GM04503 (cell line): Measurements from ENCODE around the gene GREB1.
"Not testable (repeated sequence)": the region's sequence is repeated elsewhere in the genome, so short reads cannot be mapped to it uniquely, and the experiment has no call there.

Source experiments
- DNase-seq: peaks from one replicate; pipeline ENCODE4 v3.0.0-alpha.2; 2012; ENCODE audit warnings: low read depth

GREB1 gene

DNA sequence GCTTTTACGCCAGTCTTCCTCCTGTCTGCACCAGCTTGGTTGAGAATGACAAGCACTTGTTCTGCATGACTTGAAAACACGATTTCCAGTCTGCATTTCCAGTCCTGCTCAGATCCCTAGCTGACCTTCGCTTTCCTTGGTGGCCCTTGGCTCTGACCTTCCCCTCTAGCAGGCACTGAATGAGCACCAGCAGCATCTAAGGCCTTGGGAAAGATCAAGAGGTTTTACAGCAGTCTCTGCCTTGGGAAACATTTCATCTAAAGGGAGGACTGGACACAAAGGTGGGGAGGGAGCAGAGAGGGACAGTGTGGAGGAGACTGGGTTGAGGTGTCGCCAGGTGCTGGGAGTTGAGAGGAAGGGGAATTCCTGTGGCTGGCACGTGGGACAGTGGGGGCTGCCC lies 105.7 kb downstream of the GREB1 start:
- DNase-seq: no peak

DNA sequence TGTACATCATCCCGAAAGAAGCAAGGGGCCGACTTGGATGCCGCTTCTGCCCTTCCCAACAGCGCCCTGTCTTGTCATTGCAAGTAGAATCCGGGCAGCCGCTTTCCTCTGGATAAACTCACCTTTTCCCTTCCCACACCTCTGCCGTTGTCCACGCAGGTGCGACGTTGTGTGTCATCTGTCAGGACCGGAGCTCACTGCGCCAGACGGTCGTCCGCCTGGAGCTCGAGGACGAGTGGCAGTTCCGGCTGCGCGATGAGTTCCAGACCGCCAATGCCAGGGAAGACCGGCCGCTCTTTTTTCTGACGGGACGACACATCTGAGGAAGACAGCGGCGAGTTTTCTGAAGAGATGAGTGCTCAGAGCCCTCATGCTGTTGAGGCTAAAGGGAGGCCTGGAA lies 106.3 kb downstream of the GREB1 start:
- no peak for DNase-seq

GRCh38 chr2:11642972-11643371 lies 109.1 kb downstream of the GREB1 start:
- DNase-seq: no peak

DNA sequence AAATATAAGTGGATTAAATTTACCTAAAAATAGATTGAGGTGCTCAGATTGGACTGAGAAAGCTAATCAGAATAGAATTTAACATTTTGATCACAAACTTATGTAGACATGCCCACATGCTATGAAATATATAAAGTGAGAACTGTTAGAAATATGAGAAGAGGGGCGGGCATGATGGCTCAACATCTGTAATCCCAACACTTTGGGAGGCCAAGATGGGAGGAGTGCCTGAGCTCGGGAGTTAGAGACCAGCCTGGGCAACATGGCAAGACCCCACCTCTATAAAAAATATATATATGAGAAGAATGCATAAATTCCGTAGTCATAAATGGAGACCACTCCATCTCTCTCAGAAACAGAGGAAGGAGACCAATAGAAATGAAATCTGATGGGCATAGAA lies 110.4 kb downstream of the GREB1 start:
- no peak for DNase-seq

DNA sequence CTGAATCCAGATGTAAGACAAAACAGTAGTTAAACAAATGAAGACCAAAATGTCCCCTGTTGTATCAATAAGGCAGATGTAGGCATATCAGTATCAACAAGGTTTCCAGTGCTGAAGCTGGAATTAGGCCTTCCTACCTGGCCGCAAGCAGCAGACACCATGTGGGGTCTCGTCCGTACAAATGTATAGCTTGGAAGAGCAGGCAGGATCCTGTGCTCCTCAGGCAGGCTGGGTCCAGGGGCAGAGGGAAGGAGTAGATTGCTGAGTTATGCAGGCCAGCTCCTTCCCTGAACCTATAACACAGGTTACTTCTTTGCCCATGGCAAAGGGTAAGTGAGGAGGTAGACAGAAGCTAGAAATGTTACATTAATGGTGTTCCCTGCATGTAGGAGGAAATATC lies 112.7 kb downstream of the GREB1 start:
- no peak for DNase-seq

- no peak for DNase-seq
These were observed 114.2 kb downstream of the GREB1 start for GRCh38 chr2:11647834-11648600.

DNA sequence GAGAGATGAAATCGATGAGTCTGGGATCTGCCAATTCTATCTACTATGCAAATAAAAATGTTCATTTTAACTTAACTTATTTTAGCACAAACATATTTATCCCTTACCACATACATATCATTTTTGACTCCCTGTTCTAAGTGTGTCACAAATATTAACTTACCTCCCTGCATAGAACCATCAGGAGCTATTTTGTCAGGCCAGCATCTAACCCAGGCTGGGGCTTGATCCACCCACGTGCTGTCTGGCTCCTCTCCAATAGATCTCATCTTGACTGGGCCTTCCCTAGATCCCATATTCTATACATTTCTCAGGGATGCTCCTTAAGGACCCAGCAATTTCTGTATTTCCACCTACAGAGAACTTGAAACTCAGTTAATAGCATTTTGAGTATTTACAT lies 115.2 kb downstream of the GREB1 start:
- DNase-seq: no peak

DNA sequence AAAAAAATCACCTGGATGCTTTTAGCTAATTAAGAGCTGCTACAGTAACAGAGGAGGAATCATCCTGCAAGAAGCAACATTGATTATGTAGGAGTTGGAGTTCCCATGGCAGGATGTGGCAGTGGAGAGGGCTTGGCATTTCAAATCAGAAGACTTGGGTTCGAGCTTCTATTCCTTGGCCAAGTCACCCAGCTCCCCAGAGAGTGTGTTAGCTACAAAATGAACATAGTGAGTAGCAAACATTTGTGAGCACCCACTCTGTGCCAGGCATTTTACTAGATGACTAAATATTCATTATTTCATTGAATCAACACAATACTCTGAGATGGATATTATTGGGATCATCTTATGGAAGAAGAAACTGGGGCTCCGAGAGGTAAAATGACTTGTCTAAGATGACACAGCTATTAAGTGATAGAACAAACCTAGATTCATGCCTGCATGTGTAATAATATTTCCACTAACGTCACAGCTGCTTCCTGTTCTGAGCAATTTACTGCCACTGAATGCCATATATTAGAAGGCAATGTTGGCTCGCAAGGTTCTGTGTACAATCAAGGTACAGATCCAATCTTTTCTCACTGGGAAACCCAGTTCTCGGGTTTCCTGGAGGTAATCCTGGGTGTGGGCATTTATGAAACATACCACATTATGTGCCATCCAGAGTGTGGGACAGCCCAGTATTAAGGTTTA lies 118.2 kb downstream of the GREB1 start:
- no peak for DNase-seq

DNA sequence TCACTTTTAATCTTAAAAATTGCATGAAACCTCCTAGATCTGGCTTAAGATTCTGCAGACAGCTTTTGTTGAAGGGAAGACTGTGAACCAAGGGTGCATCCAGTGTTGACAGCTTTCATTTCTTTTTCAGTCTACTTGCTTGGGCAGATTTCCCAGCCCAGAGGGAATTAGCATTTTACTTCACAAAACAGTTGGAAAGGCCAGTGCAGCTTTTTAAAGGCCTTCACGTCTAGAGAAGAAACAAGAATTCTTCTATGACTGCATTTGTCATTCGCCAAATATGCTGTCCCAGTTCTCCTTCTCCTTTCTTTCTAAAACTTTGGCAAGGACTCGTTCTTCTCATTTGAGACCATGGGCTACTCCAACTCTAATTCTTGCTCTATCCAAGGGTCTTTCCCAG lies 118.7 kb downstream of the GREB1 start:
- DNase-seq: peak; percentile 12

DNA sequence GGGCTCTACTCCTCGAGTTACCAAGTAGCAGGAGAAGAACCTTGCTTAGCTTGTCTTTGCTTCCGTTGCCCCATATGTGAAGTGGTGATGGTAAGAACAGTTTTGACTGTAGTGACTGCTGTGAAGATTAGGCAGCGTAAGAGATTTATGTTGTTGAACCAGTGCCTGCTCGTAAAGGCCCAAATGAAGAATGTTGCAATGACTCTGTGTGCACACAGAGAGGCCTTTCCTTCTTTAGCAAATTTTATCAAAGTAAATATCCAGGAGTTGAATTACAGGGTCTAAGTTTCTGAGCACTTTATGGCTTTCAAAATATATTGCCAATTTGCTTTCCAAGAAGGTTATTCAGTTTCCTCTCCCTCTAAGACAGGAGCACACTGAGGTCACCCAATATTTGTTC lies 121.7 kb downstream of the GREB1 start:
- no peak for DNase-seq

DNA sequence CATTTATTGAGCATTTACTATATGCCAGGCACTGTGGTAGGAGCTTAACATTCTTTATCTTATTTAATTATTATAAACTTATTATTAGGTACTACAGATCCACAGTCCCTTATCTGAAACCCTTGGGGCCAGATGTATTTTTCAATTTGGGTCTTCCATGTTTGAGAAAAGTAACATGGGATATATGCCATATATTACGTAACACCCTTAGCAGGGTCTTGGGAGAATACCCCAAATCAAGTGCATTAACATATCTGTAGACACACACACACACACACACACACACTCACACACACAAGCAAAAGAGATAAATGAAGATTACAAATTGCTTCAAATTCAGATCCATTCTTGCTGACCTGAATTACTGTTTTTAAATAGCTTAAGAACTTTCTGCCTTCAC lies 122.4 kb downstream of the GREB1 start:
- no peak for DNase-seq

- DNase-seq: no peak
These were observed 122.8 kb downstream of the GREB1 start for GRCh38 chr2:11656671-11657101.

GRCh38 chr2:11657195-11657594 lies 123.3 kb downstream of the GREB1 start:
- DNase-seq: no peak

DNA sequence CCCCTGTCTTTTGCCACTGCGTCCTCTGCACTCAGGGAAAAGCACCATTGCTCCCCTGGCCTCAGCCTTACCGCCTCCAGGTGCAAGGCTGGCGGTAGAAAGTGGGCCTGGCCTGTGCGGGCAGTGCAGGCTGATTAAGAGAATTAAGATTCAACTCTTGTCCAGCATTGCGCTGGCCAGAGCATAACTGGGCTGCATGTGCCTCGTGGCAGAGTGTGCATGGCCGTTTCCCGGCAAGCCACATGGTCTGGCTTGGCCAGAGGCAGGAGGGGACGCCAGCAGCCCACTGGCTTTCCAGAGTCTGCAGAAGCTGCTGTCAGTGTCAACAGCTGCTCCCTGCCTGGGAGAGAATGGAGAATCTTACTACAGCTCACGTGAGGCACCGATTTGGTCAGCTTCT lies 123.8 kb downstream of the GREB1 start:
- no peak for DNase-seq

- DNase-seq: no peak
These were observed 124.6 kb downstream of the GREB1 start for GRCh38 chr2:11658208-11659114.

- no peak for DNase-seq
These were observed 125.2 kb downstream of the GREB1 start for GRCh38 chr2:11659115-11659475.

DNA sequence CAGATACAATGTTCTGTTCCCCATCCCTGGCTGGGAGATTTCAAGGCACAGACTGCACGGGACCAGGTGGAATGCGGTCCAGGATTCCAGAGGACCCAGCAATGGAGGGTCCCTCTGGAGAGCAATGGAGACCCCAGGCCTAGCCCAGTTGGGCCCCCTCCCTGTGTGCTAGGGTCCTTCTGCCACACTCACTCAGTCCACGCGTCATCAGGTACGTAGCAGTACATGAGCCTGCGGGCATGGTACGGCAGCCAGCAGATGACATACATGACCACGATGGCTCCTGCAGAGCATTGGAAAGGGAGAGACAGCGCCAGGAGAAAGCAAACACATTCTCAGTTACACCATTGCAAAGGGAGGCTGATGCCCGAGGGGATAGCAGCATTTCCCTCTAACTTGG lies 126.0 kb downstream of the GREB1 start:
- DNase-seq: no peak

DNA sequence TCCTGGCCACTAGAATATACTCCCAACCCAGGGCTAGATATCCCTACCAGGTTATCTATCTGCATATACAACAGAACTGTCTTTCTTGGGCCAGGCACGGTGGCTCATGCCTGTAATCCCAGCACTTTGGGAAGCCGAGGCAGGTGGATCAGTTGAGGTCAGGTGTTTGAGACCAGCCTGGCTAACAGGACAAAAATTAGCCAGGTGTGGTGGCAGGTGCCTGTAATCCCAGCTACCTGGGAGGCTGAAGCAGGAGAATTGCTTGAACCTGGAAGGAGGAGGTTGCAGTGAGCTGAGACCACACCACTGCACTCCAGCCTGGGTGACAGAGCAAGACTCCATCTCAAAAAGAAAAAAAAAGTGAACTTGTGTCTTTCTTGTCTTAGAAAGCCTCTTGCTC lies 126.6 kb downstream of the GREB1 start:
- DNase-seq: not testable (repeated sequence)

- DNase-seq: no peak
These were observed 128.1 kb downstream of the GREB1 start for GRCh38 chr2:11661891-11662435.

GRCh38 chr2:11662882-11663281 lies 129.0 kb downstream of the GREB1 start:
- no peak for DNase-seq

DNA sequence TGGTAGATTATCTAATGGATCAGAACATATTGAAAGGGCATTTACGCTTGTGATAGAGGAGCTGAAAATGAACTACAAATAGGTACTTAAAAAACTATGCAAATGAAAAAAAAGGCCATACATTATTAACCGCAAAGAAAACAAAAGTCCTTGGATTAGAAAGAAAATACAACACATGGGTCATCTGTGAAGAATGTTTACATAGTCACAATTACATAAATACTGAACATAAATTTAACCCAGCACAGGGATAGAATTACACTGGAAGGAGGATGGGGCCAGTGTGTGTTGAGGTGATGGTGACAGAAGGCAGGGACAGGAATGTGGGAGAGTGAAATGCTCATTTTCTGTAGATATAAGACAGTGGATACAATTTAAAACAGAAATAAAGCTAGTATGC lies 129.6 kb downstream of the GREB1 start:
- DNase-seq: no peak

GRCh38 chr2:11665028-11665427 lies 131.2 kb downstream of the GREB1 start:
- no peak for DNase-seq
